ENCODE measurements around the gene ATP6V0A1. TPM values are rescaled to one million over a fixed set of nuclear protein-coding genes. Genes with fewer than 3 reads are reported as not detected.

The ATP6V0A1 gene
- total and polyA plus RNA-seq, 2 donors (not counting 3 experiments of a cell fraction or from before 2014, with no cell fraction given) = 37.3 to 49.2 TPM

DNA sequence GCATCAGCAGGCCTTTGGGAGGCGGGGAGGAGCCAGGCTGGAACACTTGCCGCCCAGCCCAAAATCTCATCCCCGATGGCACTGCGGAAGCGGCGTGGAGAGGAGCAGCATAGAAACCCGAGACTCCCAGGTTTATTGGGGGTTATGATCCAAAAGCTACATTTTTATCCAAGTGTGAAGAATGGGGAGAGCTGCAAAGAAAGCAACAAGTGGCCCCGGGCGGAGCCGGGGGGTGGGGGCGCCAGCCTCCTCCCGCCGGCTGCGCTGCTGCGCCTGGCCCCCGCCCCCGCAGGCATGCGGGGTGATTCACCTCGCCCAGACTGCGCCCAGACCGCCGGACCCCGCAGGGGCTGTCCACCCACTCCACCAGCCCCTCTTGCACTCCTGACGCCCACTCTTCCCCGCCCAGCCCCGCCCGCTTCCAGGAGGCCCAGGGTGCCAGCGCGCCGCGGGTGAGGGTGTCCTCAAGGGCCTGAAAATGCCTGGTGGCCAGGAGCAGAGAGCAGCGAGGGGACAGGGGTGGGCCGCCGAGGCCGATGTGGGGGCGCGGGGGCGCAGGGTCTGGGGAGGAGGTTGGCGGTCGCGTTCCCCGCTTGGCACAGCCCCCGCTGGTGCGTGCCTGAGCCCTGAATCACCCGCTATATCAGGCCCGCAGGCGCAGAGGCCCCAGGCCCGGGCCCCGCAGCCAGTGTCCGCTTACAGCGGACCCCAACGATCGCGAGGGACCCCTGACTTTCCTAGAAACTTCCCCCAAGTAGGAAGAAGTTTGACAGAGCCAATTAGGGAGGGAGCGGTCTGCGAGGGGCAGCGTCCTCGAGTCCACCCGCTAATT is 37.0 kb upstream of the ATP6V0A1 start:
- dilution Hi-C loops (cut with MboI; ENCODE audit: extremely low pct_ligation_motif_present, low sequenced_read_pairs) = no loop called here
- H3K4me3 ChIP-seq (replicated peaks in 1 of 3; ENCODE audit: insufficient read depth in 1 of 3, low read depth in 1 of 3, low read length in 3 of 3) = peak overlapping the region; percentile 67 to 84 (median 79)
- H3K79me2 ChIP-seq (ENCODE audit: control insufficient read depth, insufficient read depth, low read length) = peaks cover 64% of the 10 kb centered on the region
- intact Hi-C loops (cut with micrococcal nuclease) = loop anchor here (1.0 kb wide), 1 partner anchor 101 kb away; no protein-coding TSS in a partner anchor
- DNase-seq (ENCODE audit: low read depth, low spot score) (peak; percentile 48), FAIRE-seq (no peak)
- POLR2A ChIA-PET = interaction anchor here (0.6 to 4.8 kb wide), 6 partner anchors 10 to 105 kb away, joined by 5 to 71 read pairs (median 22); no protein-coding TSS in a partner anchor
- peak overlapping the region; percentile 80 for H3K27ac ChIP-seq (ENCODE audit: insufficient read depth, low read depth, low read length)
- H3K9me1 ChIP-seq (replicated peaks; ENCODE audit: control insufficient read depth, extremely low read depth, insufficient read depth, low read length) = no peaks in the 10 kb centered on the region
- H3K27me3 ChIP-seq (ENCODE audit: control insufficient read depth in 2 of 2, insufficient read depth in 2 of 2, low read length in 2 of 2) = no peaks in the 10 kb centered on the region
- H4K20me1 ChIP-seq (replicated peaks; ENCODE audit: control insufficient read depth, extremely low read depth, insufficient read depth, low read length) = no peaks in the 10 kb centered on the region
- H3K4me2 ChIP-seq (ENCODE audit: insufficient read depth, low read length) = peak overlapping the region; percentile 91
- H3K36me3 ChIP-seq (ENCODE audit: control insufficient read depth in 2 of 2, extremely low read depth in 1 of 2, insufficient read depth in 2 of 2, low read length in 2 of 2) = no peaks in the 10 kb centered on the region
- peaks cover 37% of the 10 kb centered on the region for H3K4me1 ChIP-seq (ENCODE audit: control insufficient read depth, extremely low read depth, insufficient read depth, low read length)
- H2AFZ ChIP-seq (ENCODE audit: low read depth, low read length) = no peak overlapping the region
- BruUV-seq (replicated peaks) = TSS peak; percentile 16
- H3K9me3 ChIP-seq (replicated peaks; ENCODE audit: control insufficient read depth, insufficient read depth, low read length) = no peaks in the 10 kb centered on the region
- TF ChIP-seq EZH2 (IDR thresholded peaks at IDR 0.05; ENCODE audit: borderline replicate concordance, low read depth, low read length, severe bottlenecking) (no peak), POLR2AphosphoS5 (IDR thresholded peaks at IDR 0.05; ENCODE audit: insufficient read depth, low read depth, low read length) (peak; percentile 85)
- CTCF ChIA-PET = interaction anchor here (0.8 to 6.9 kb wide), 12 partner anchors 8 to 108 kb away, joined by 3 to 73 read pairs (median 8); partner anchors contain the start of gene STAT3
- H3K9ac ChIP-seq (replicated peaks; ENCODE audit: extremely low read depth, insufficient read depth, low read length) = peak overlapping the region; percentile 86

DNA sequence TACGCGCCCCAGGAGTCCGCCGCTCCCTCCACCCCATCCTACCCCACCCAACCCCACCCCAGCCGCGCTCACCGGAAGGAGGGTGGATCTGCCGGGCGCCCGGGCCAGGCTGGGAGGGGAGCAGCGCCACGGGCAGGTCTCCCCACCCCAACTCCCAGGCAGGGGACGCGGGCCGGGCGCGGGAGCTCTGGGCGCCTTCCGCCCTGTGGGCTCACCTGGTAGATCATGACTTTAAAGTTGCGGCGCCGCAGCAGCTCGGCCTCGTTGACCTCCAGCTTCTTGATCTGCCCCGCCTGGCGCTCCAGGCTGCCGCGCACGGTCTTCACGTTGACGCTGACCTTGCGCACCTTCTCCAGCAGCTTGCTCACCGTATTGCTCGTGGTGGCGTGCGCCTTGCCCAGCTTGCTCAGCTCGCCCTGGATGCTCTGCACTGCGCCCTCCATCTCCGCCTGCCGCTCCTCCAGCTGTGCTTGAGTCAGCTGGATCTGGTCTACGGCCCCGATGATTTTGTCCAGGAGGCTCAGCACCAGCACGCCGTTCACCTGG is 36.2 kb upstream of the ATP6V0A1 start:
- Histone ChIP-seq H3K27ac (ENCODE audit: insufficient read depth, low read depth, low read length) (peak overlapping the region; percentile 80), H3K4me3 (replicated peaks in 1 of 3; ENCODE audit: insufficient read depth in 1 of 3, low read depth in 1 of 3, low read length in 3 of 3) (peak overlapping the region; percentile 67 to 84 (median 79)), H3K4me2 (ENCODE audit: insufficient read depth, low read length) (no peak overlapping the region), H3K9ac (replicated peaks; ENCODE audit: extremely low read depth, insufficient read depth, low read length) (peak overlapping the region; percentile 86), H3K79me2 (ENCODE audit: control insufficient read depth, insufficient read depth, low read length) (peaks cover 56% of the 10 kb centered on the region), H3K9me3 (replicated peaks; ENCODE audit: control insufficient read depth, insufficient read depth, low read length) (no peaks in the 10 kb centered on the region), H3K9me1 (replicated peaks; ENCODE audit: control insufficient read depth, extremely low read depth, insufficient read depth, low read length) (no peaks in the 10 kb centered on the region), H3K27me3 (ENCODE audit: control insufficient read depth in 2 of 2, insufficient read depth in 2 of 2, low read length in 2 of 2) (no peaks in the 10 kb centered on the region), H2AFZ (ENCODE audit: low read depth, low read length) (no peak overlapping the region), H3K36me3 (ENCODE audit: control insufficient read depth in 2 of 2, extremely low read depth in 1 of 2, insufficient read depth in 2 of 2, low read length in 2 of 2) (no peaks in the 10 kb centered on the region), H4K20me1 (replicated peaks; ENCODE audit: control insufficient read depth, extremely low read depth, insufficient read depth, low read length) (no peaks in the 10 kb centered on the region), H3K4me1 (ENCODE audit: control insufficient read depth, extremely low read depth, insufficient read depth, low read length) (peaks cover 30% of the 10 kb centered on the region)
- BruUV-seq (replicated peaks) = no TSS peak
- DNase-seq (ENCODE audit: low read depth, low spot score) = no peak
- FAIRE-seq = no peak
- intact Hi-C loops (cut with micrococcal nuclease) = no loop called here
- dilution Hi-C loops (cut with MboI; ENCODE audit: extremely low pct_ligation_motif_present, low sequenced_read_pairs) = no loop called here
- ChIA-PET POLR2A (interaction anchor here (0.9 to 4.8 kb wide), 10 partner anchors 10 to 114 kb away, joined by 3 to 71 read pairs (median 6); partner anchors contain the start of genes NAGLU and STAT3), CTCF (interaction anchor here (0.8 to 6.9 kb wide), 17 partner anchors 9 to 200 kb away, joined by 3 to 73 read pairs (median 5); partner anchors contain the start of gene STAT3)
- TF ChIP-seq MAX (IDR thresholded peaks at IDR 0.05; ENCODE audit: insufficient read depth, insufficient read length) (no peak), POLR2AphosphoS5 (IDR thresholded peaks at IDR 0.05; ENCODE audit: insufficient read depth, low read depth, low read length) (no peak), EZH2 (IDR thresholded peaks at IDR 0.05; ENCODE audit: borderline replicate concordance, low read depth, low read length, severe bottlenecking) (no peak), GATA2 (IDR thresholded peaks at IDR 0.05; ENCODE audit: insufficient read depth, insufficient read length, low read depth, low read length) (no peak), FOS (IDR thresholded peaks at IDR 0.05; ENCODE audit: borderline replicate concordance, insufficient read depth, low read length) (no peak)

All from endothelial cell of umbilical vein (primary cell).